ENCODE measurements around the gene GPR31.

GRCh38 chr6:167134448-167135328 lies 23.1 kb downstream of the GPR31 start:
- TF ChIP-seq, protein P1, sequence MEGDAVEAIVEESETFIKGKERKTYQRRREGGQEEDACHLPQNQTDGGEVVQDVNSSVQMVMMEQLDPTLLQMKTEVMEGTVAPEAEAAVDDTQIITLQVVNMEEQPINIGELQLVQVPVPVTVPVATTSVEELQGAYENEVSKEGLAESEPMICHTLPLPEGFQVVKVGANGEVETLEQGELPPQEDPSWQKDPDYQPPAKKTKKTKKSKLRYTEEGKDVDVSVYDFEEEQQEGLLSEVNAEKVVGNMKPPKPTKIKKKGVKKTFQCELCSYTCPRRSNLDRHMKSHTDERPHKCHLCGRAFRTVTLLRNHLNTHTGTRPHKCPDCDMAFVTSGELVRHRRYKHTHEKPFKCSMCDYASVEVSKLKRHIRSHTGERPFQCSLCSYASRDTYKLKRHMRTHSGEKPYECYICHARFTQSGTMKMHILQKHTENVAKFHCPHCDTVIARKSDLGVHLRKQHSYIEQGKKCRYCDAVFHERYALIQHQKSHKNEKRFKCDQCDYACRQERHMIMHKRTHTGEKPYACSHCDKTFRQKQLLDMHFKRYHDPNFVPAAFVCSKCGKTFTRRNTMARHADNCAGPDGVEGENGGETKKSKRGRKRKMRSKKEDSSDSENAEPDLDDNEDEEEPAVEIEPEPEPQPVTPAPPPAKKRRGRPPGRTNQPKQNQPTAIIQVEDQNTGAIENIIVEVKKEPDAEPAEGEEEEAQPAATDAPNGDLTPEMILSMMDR (IDR thresholded peaks at IDR 0.05; ENCODE audit: poor library complexity) = no peak
- TF ChIP-seq EZH2 (IDR thresholded peaks at IDR 0.05; ENCODE audit: borderline replicate concordance) (no peak), EZH2phosphoT487 (IDR thresholded peaks at IDR 0.05; ENCODE audit: low read depth, severe bottlenecking, unreplicated experiment) (no peak)
